GM19239 (cell line): ENCODE results near the gene ZMYND15.
A peak's percentile ranks its signal among the peaks of the same experiment; 100 is the strongest.

Experiments used
- DNase-seq: peaks from one replicate; pipeline ENCODE4 v3.0.0; 2011; ENCODE audit warnings: low spot score; ENCODE audit not compliant: insufficient read length
- FAIRE-seq: peaks from 2 replicates; lab custom pipeline; 2011; peaks lifted over from hg19 to GRCh38; lab: Jason Lieb, UNC

Gene ZMYND15

GRCh38 chr17:4715063-4715744, 24.4 kb upstream of the ZMYND15 start:
- no peak for DNase-seq
- no peak for FAIRE-seq

- no peak for FAIRE-seq
- no peak for DNase-seq
Measured at GRCh38 chr17:4716081-4716480, 23.6 kb upstream of the ZMYND15 start.

GRCh38 chr17:4717791-4718190, 21.8 kb upstream of the ZMYND15 start:
- no peak for FAIRE-seq
- no peak for DNase-seq

GRCh38 chr17:4718276-4718675, 21.4 kb upstream of the ZMYND15 start:
- no peak for FAIRE-seq
- DNase-seq, result no peak

- FAIRE-seq (no peak), DNase-seq (no peak)
Measured at GRCh38 chr17:4719146-4719545, 20.5 kb upstream of the ZMYND15 start.

GRCh38 chr17:4719684-4720221, 19.9 kb upstream of the ZMYND15 start:
- FAIRE-seq (no peak), DNase-seq (no peak)

- no peak for FAIRE-seq
- no peak for DNase-seq
Measured at GRCh38 chr17:4720787-4721186, 18.8 kb upstream of the ZMYND15 start.

GRCh38 chr17:4721203-4722135, 18.2 kb upstream of the ZMYND15 start:
- no peak for DNase-seq
- FAIRE-seq, result peak; percentile 14

GRCh38 chr17:4722678-4723240, 16.9 kb upstream of the ZMYND15 start:
- DNase-seq, result no peak
- no peak for FAIRE-seq

- FAIRE-seq (no peak), DNase-seq (no peak)
Measured at GRCh38 chr17:4724650-4725049, 15.0 kb upstream of the ZMYND15 start.

- DNase-seq, result no peak
- no peak for FAIRE-seq
Measured at GRCh38 chr17:4725646-4726310, 13.9 kb upstream of the ZMYND15 start.

- FAIRE-seq, result peak; percentile 60
Measured at GRCh38 chr17:4728124-4728523, 11.5 kb upstream of the ZMYND15 start.

GRCh38 chr17:4733073-4733531, 6.5 kb upstream of the ZMYND15 start:
- FAIRE-seq (peak; percentile 91), DNase-seq (no peak)

More at GRCh38 chr17:4728124-4728523, 11.5 kb upstream of the ZMYND15 start:
- DNase-seq, result no peak

- no peak for FAIRE-seq
- no peak for DNase-seq
Measured at GRCh38 chr17:4734857-4735475, 4.7 kb upstream of the ZMYND15 start.

- FAIRE-seq (no peak), DNase-seq (no peak)
Measured at GRCh38 chr17:4735876-4736651, 3.6 kb upstream of the ZMYND15 start.

- no peak for DNase-seq
- FAIRE-seq, result no peak
Measured at GRCh38 chr17:4738136-4739121, 1.2 kb upstream of the ZMYND15 start.

GRCh38 chr17:4740025-4740351, 355 bp downstream of the ZMYND15 start:
- DNase-seq, result no peak
- FAIRE-seq, result no peak

GRCh38 chr17:4740584-4740983, 951 bp downstream of the ZMYND15 start:
- no peak for DNase-seq
- no peak for FAIRE-seq
